ENCODE measurements around the gene CATSPERB.
"Not testable (repeated sequence)": the region's sequence is repeated elsewhere in the genome, so short reads cannot be mapped to it uniquely, and the experiment has no call there.

CATSPERB gene
- total RNA-seq = 0.39 to 8.5 (median 7.0) reads per million in 3 experiments

- no peak for DNase-seq
These were observed at the start of gene CATSPERB for GRCh38 chr14:91731986-91732385. Gene CATSPERB (minus strand): TSS chr14:91732086. CDS start chr14:91729479, 2,607 bp downstream.

GRCh38 chr14:91780452-91780851, 48.6 kb upstream of the CATSPERB start:
- DNase-seq = no peak

GRCh38 chr14:91778217-91778616, 46.3 kb upstream of the CATSPERB start:
- no peak for DNase-seq

GRCh38 chr14:91774140-91775096, 42.5 kb upstream of the CATSPERB start:
- DNase-seq = no peak

GRCh38 chr14:91770185-91770584, 38.3 kb upstream of the CATSPERB start:
- no peak for DNase-seq

GRCh38 chr14:91755570-91756295, 23.8 kb upstream of the CATSPERB start:
- no peak for DNase-seq

- no peak for DNase-seq
These were observed 22.9 kb upstream of the CATSPERB start for GRCh38 chr14:91754819-91755218.

- DNase-seq = no peak
These were observed 22.3 kb upstream of the CATSPERB start for GRCh38 chr14:91754185-91754584.

- DNase-seq = no peak
These were observed 21.7 kb upstream of the CATSPERB start for GRCh38 chr14:91753501-91754128.

GRCh38 chr14:91752961-91753360, 21.1 kb upstream of the CATSPERB start:
- DNase-seq = no peak

GRCh38 chr14:91751719-91752118, 19.8 kb upstream of the CATSPERB start:
- DNase-seq = no peak

- DNase-seq = no peak
These were observed 18.8 kb upstream of the CATSPERB start for GRCh38 chr14:91750634-91751198.

- DNase-seq = no peak
These were observed 18.0 kb upstream of the CATSPERB start for GRCh38 chr14:91749868-91750267.

GRCh38 chr14:91748049-91748448, 16.2 kb upstream of the CATSPERB start:
- no peak for DNase-seq

- DNase-seq = no peak
These were observed 13.5 kb upstream of the CATSPERB start for GRCh38 chr14:91745344-91745743.

GRCh38 chr14:91744068-91744480, 12.2 kb upstream of the CATSPERB start:
- DNase-seq = no peak

GRCh38 chr14:91743305-91743653, 11.4 kb upstream of the CATSPERB start:
- no peak for DNase-seq

GRCh38 chr14:91742621-91743304, 10.9 kb upstream of the CATSPERB start:
- DNase-seq = no peak

GRCh38 chr14:91739867-91740266, 8.0 kb upstream of the CATSPERB start:
- DNase-seq = not testable (repeated sequence)

GRCh38 chr14:91737619-91738018, 5.7 kb upstream of the CATSPERB start:
- DNase-seq = no peak

GRCh38 chr14:91732859-91733477, 1.1 kb upstream of the CATSPERB start:
- no peak for DNase-seq

- no peak for DNase-seq
These were observed 553 bp upstream of the CATSPERB start for GRCh38 chr14:91732439-91732838.

Measured in central memory CD4-positive, alpha-beta T cell (primary cell).